ENCODE measurements around the gene NEFH.

NEFH gene

DNA sequence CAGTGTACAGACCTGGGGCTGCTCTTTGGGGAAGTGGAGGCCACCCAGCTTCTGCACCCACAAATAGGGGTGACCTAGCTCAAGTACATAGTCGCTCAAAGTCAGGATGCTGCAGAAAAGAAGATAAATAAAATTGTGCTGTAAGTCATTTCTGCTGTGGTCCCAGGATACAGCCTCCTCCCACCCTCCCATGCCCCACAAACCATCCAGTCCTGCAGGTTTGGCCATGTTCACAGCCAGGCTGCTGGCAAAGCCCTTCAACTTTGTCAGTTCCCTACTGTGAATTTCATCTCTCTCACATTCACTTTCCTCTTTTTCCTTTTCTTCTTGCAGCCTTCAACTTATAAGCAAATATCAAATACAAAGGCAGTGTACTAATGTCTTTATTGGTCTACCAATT, 40.0 kb downstream of the NEFH start:
- DNase-seq (ENCODE audit: low read depth) = no peak
- TF ChIP-seq CTCF (conservative IDR thresholded peaks at IDR 0.05; ENCODE audit: control insufficient read depth, insufficient read depth, low read depth, low read length) = no peak
- H3K4me3 ChIP-seq (ENCODE audit: control insufficient read depth, low read depth, low read length) = no peak overlapping the region

- DNase-seq (ENCODE audit: low read depth) = peak; percentile 80
- H3K4me3 ChIP-seq (ENCODE audit: control insufficient read depth, low read depth, low read length) = no peak overlapping the region
- no peak for TF ChIP-seq CTCF (conservative IDR thresholded peaks at IDR 0.05; ENCODE audit: control insufficient read depth, insufficient read depth, low read depth, low read length)
Measured at GRCh38 chr22:29520851-29521250, 40.8 kb downstream of the NEFH start.

GRCh38 chr22:29521526-29521925, 41.5 kb downstream of the NEFH start:
- no peak overlapping the region for H3K4me3 ChIP-seq (ENCODE audit: control insufficient read depth, low read depth, low read length)
- TF ChIP-seq CTCF (conservative IDR thresholded peaks at IDR 0.05; ENCODE audit: control insufficient read depth, insufficient read depth, low read depth, low read length) = no peak

GRCh38 chr22:29523761-29524160, 43.7 kb downstream of the NEFH start:
- no peak overlapping the region for H3K4me3 ChIP-seq (ENCODE audit: control insufficient read depth, low read depth, low read length)
- DNase-seq (ENCODE audit: low read depth) = no peak
- no peak for TF ChIP-seq CTCF (conservative IDR thresholded peaks at IDR 0.05; ENCODE audit: control insufficient read depth, insufficient read depth, low read depth, low read length)

More at GRCh38 chr22:29521526-29521925, 41.5 kb downstream of the NEFH start:
- DNase-seq (ENCODE audit: low read depth) = no peak

GRCh38 chr22:29524442-29525191, 44.6 kb downstream of the NEFH start:
- no peak overlapping the region for H3K4me3 ChIP-seq (ENCODE audit: control insufficient read depth, low read depth, low read length)
- peak; percentile 25 for DNase-seq (ENCODE audit: low read depth)
- peak; percentile 39 for TF ChIP-seq CTCF (conservative IDR thresholded peaks at IDR 0.05; ENCODE audit: control insufficient read depth, insufficient read depth, low read depth, low read length)

GRCh38 chr22:29528144-29528543, 48.1 kb downstream of the NEFH start:
- DNase-seq (ENCODE audit: low read depth) = no peak
- TF ChIP-seq CTCF (conservative IDR thresholded peaks at IDR 0.05; ENCODE audit: control insufficient read depth, insufficient read depth, low read depth, low read length) = no peak
- H3K4me3 ChIP-seq (ENCODE audit: control insufficient read depth, low read depth, low read length) = no peak overlapping the region
